Measurements from ENCODE around the gene EGR2.
"Not testable (repeated sequence)": the region's sequence is repeated elsewhere in the genome, so short reads cannot be mapped to it uniquely, and the experiment has no call there.

EGR2 gene

DNA sequence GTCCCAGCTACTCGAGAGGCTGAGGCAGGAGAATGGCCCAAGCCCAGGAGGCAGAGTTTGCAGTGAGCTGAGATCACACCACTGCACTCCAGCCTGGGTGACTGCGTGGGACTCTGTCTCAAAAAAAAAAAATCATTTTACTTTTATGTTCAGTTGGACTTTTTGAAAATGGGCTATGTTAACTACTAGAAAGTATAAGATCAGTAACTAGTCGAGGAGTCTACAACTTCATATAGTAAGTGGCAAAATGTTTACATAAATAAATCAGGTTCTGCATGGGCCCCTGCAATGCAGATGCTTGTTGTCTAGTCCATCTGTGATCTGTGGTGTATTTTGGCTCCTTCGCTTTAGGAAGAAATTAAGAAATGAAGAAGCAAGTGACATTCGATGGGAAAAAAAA is 23.9 kb downstream of the EGR2 start:
- no peak for DNase-seq

DNA sequence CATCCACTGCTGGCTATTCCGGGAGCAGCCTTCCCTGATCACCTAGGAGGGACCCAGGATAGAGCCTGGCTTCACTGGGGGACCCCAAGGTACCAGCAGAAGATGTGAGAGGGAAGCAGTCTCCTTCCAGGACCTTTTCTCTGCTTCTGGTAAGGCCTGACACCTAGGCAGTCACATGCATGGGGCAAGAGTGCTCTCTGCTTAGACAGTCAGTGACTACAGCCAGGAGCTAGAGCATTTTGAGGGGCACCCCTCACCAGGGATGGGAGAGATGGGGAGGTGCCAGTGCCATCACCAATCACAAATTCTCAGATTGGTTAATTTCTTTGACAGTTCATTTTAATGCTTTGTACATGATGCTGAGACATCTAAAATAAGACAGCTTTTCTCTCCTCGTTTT is 25.6 kb downstream of the EGR2 start:
- no peak for DNase-seq

DNA sequence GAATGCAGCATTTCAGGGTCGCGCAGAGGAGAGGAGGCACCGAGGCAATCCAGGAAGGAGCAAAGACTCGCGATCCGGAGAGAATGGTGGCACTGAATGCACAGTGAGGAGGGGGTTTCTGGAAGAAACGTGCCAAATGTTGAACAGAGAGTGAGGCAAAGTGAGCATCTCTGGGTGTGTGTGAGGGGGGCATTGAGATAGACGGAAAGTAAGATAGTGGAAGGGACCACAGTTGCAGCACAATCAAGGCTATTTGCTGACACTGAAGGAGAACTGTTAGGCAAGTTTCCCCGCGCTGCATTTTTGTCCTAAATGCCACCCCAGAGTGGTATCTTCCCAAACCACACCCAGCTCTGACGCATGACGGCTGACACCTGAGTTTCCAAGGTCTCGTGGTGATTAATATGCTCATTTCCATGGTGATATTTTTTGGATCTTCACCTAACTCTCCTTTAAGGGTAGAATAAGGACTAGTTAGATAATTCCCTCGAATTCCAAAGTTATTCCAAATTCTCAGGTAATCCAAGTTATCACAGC is 26.1 kb downstream of the EGR2 start:
- no peak for DNase-seq

DNA sequence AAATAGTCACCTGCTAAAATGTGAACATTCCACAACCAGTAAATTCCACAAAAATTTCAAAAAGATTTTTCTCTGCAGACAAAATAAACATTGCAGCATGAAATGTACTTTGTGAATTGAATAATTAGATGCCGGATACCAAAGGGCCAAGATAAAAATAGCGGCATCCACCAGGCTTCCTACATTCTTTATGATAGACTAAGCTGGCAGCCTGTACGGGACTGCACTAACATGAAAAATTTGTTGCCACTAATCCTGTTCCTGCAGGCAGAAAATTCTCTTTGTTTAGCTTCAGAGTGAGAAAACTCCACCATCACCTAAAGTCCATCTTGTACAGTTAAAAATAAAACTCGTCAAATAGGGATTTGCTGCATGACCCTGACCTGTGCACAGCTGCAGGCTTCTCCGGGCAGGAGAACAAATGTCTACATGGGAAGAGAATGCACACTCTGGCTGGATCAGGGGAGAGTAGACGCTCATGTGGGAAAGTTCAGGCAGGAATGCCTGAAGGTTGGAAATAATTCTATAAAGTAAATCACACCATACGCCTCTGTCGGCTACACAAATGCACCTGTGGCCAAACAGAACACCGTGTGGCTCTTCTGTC is 27.2 kb downstream of the EGR2 start:
- DNase-seq = no peak

DNA sequence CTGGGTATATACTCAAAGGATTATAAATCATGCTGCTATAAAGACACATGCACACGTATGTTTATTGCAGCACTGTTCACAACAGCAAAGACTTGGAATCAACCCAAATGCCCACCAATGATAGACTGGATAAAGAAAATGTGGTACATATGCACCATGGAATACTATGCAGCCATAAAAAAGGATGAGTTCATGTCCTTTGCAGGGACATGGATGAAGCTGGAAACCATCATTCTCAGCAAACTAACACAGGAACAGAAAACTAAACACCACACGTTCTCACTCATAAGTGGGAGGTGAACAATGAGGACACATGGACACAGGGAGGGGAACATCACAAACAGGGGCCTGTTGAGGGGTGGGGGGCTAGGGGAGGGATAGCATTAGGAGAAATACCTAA is 27.9 kb downstream of the EGR2 start:
- not testable (repeated sequence) for DNase-seq

DNA sequence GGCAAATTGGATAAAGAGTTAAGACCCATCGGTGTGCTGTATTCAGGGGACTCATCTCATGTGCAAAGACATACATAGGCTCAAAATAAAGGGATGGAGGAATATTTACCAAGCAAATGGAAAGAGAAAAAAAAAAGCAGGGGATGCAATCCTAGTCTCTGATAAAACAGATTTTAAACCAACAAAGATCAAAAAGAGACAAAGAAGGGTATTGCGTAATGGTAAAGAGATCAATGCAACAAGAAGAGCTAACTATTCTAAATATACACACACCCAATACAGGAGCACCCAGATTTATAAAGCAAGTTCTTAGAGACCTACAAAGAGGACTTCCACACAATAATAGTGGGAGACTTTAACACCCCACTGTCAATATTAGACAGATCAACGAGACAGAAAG is 31.6 kb downstream of the EGR2 start:
- DNase-seq = not testable (repeated sequence)

DNA sequence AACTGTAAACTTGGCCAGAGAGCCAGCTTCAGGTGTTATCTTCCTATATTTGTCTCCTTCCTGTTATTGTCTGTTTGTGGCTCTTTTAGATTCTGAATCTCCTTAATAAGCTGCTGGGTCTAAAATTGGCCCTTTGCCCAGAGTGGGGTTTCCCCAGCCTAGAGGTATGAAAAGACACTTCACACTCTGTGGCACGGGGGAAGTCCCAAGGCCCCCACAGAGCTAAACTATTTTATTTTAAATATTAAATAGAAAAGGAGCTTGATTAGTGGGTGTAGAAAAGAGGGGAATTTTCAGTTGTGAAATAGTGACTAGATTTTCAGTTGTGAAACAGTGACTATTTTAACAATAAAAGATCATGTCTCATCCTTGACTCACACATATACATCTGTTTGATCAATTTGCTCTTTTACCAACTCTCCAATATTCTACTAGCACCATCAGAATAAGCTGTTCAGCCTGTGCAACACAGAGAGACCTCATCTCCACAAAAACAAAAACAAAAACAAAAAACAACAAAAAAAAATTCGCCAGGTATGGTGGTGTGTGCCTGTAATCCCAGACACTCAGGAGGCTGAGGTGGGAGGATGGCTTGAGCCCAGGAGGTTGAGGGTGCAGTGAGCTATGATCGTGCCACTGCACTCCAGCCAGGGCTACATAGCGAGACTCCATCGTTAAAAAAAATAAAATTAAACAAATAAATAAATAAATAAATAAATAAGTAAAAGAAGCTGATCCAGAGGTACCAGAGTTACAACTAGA is 36.5 kb downstream of the EGR2 start:
- DNase-seq = peak; percentile 88

DNA sequence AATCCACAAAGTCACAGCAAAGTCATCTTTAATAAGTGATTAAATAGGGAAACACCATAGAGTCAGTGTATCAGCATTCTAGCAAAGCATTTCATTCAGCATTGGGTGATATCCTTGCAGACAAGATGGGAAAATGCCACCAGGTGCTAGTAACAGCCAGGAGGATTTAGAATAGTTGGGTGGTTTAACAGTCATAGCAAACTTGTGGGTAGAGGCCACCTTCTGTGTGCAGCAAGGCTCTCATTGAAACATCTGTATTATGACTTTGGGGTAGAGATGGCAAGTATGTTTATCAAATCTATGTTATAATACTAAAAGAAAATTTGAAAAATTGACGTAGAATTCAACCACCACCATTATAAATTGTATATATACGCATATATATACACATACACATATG is 38.0 kb downstream of the EGR2 start:
- no peak for DNase-seq

DNA sequence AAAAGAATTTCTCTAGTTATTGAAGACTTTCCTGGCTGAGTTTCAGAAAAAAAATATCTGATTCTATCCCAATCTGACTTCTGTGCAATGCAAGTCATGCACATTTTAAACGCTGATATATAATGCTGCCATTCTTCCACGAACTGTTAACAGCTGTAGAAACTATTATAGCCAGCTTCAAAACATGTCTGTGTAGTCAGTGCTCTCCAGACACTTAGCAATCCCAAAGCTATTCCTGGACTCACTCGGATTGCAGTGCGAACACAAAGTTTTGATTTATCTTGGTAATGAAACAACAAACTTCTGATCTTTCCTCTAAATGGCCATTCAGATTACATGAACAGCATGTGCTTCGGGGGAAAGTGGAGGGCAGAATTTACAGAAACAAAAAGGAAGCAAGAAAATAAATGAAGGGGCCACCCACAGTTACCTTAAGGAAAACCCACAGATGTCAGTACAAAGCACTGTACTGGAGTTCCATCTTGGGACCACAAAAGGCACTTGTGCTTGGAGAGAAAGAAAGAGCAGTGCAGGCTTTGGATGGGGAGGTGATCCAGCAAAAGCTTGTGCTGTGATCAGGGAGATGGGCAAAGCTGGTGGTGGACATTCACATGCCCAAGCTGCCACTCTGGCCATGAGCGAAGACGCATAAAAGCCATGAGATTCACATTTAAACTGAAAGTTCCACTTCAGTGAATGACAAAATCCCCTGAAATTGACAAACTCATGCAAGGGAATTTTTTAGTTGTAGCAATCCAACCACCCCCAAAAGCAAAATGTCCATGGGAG is 43.8 kb downstream of the EGR2 start:
- DNase-seq = no peak

DNA sequence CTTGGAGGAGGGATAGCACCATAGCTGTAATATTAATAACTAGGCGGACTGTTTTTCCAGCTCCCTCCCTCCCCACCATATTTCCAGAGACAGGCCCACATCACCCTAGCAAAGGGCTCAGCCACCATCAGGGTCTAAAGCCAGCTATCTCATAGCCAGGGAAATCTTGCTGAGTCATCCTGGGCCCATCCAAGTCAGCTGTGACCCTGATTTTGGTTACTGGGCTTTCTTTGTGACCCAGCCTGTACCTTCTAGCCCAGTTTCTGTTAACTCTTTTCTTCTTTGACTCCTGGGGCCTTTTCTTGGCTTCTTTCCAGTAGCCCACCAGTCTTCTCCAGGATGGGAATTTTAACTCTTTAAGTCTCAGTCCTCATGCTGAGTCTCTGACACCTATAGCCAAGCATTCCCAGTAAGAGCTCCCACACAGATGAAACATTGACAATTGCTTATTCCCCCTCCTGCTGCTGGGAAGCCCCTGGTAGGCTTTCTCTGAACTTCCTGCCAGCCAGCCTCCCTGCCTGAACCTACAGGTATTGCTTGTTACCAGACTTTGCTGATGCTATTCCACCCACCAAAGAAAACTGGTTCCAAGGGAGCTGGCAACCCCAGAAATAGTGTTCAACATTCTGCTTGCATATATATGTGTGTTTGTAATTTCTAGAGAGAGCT is 46.5 kb downstream of the EGR2 start:
- no peak for DNase-seq

DNA sequence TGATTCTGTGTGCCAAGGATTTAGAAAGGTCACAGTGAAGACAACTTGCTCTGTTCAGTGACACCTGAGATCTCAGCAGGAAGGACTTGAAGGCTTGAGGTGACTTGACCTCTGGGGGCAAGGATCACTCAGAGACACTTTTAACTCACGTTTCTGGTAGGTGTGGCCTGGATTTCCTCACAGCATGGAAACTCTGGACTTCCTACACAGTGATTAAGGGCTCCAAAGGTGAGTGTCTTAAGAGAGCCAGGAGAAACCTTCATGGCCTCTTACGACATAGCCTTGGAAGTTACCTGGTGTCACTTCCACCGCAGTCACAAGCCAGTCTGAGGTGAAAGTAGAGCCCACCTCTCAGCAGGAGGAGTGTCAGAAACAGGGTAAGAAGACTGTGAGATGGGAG is 49.8 kb downstream of the EGR2 start:
- no peak for DNase-seq

DNA sequence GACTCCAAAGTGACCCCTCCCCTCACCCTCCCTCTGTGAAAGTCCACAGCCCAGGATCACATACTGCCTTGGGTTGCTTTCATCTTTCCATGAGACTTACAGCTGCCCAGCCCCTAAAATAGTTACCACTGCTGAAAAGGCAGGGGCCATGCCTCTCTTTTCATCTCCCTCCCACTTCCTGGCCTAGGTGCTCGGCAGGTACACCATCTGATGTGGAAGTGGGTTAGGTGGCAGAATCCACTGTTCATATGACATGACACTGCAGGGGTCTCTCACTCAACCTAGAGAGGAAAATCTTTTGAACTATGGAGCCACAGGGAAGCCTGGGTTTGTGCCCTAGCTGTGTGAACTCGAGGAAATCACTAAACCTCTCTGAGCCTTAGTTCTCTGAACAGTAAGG is 50.4 kb downstream of the EGR2 start:
- no peak for DNase-seq

DNA sequence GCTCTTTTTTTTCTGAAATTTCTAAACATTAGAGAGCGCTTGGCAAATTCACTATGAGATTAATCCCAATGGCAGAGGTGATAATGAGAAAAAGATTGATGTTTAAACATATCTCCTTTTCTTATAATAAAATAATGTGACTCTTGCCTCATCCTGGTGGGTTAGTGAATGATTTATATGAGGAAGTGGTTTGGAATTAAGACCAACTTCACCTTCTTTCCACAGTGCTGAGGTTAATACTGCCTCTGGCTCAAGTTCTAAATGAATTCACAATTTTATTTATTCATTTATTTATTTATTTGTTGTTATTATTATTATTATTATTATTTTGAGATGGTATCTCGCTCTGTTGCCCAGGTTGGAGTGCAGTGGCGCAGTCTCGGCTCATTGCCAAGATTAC is 52.2 kb downstream of the EGR2 start:
- no peak for DNase-seq

DNA sequence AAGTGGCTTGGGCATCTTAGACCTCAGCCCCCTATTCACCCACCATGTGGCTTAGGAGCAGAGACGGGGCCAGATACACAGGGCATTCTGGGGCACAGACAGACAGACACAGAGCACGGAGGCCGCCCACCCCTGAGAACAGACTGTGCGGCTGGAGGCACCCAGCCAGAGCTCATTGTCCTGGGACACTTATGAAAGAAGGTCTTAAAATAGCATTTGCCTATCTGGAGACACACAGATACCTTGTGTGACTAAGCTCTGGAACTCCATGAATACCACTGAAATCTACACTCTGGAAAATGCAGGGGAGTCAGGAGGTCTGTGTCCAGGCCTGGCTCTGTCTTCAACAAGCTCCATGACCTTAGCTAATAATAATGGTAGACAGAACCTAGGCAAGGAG is 53.0 kb downstream of the EGR2 start:
- no peak for DNase-seq

All from activated CD8-positive, alpha-beta memory T cell treated with anti-CD3 and anti-CD28 coated beads for 24 hours (primary cell).